H1 (cell line): Measurements from ENCODE around the gene NDRG4. TPM values are rescaled to one million over a fixed set of nuclear protein-coding genes. Genes with fewer than 3 reads are reported as not detected.

Experiments
- EGR1 ChIP-seq: IDR thresholded peaks from 2 replicates; pipeline ENCODE4 v1.6.1; 2011; ENCODE audit warnings: low read depth, low read length, borderline replicate concordance
- HDAC2 ChIP-seq, 2 experiments: fragments of 300-600 bp in 1 of 2; sonication (generic) in 1 of 2; IDR thresholded peaks; 2 replicates each; pipeline ENCODE4 v1.6.1; 2011 to 2012; ENCODE audit warnings: low read depth in 2 of 2, low read length in 2 of 2, mild to moderate bottlenecking in 2 of 2, moderate library complexity in 2 of 2, borderline replicate concordance in 1 of 2, inconsistent platforms in 1 of 2
- RFX5 ChIP-seq: IDR thresholded peaks from 2 replicates; pipeline ENCODE4 v1.6.1; 2011; ENCODE audit warnings: low read depth, low read length, improper control_type of control experiment, borderline replicate concordance
- RNF2 ChIP-seq: fragments of 200-900, 300-1000 bp; sonication (generic); IDR thresholded peaks from 2 replicates; pipeline ENCODE4 v1.7.1; 2016; ENCODE audit warnings: borderline replicate concordance, low read depth, mild to moderate bottlenecking, antibody characterized with exemption, low read length; ENCODE audit not compliant: poor library complexity, severe bottlenecking; ENCODE audit errors: missing control alignments
- TCF12 ChIP-seq: IDR thresholded peaks from 2 replicates; pipeline ENCODE4 v1.6.1; 2011; ENCODE audit warnings: low read depth, mild to moderate bottlenecking, low read length
- polyA plus RNA-seq, 7 experiments: library from polyadenylated mRNA; depleted of rRNA in 3 of 7; stranded (reverse) in 5 of 7; unstranded in 2 of 7; fragments of >200 nt in 5 of 7; fragments of 200-250 nt in 2 of 7; gene quantifications; 1 replicate in 5 of 7; 2 replicates in 1 of 7; 4 replicates in 1 of 7; pipeline versions ENCODE4 v1.2.1 to v1.2.3, GENCODE V29; 2011 to 2013; ENCODE audit warnings: missing spikeins in 2 of 7, mixed read lengths in 2 of 7
- total RNA-seq: library from RNA; stranded (reverse); fragmentation: NEBNext Ultra II Directional; extraction: Animal tissue kit (Norgen Biotek cat#: 25700); gene quantifications from 2 replicates; pipeline ENCODE4 v1.2.1, GENCODE V29; 2021

NDRG4 gene
- total and polyA plus RNA-seq, 2 of the 8 experiments (the other 6 are each of a cell fraction or from before 2014, with no cell fraction given), result 20.8 to 30.9 TPM

- TF ChIP-seq RNF2 (no peak), RFX5 (no peak), HDAC2 (IDR thresholded peaks at IDR 0.05; ENCODE audit: borderline replicate concordance in 1 of 2, low read depth in 2 of 2, low read length in 2 of 2) (no peak), TCF12 (no peak), EGR1 (no peak)
- TF ChIP-seq, all 59 proteins: peak for 0
These were observed 8.2 kb downstream of the NDRG4 start (continued) for GRCh38 chr16:58507963-58508670.
